HG03196 (cell line): ENCODE results near the gene EXOSC7.

Experiments
- ATAC-seq: cut with Tn5 transposase; IDR thresholded peaks from one replicate; pipeline ENCODE4 v1.9.1; 2021; ENCODE audit not compliant: unreplicated experiment

Gene EXOSC7

DNA sequence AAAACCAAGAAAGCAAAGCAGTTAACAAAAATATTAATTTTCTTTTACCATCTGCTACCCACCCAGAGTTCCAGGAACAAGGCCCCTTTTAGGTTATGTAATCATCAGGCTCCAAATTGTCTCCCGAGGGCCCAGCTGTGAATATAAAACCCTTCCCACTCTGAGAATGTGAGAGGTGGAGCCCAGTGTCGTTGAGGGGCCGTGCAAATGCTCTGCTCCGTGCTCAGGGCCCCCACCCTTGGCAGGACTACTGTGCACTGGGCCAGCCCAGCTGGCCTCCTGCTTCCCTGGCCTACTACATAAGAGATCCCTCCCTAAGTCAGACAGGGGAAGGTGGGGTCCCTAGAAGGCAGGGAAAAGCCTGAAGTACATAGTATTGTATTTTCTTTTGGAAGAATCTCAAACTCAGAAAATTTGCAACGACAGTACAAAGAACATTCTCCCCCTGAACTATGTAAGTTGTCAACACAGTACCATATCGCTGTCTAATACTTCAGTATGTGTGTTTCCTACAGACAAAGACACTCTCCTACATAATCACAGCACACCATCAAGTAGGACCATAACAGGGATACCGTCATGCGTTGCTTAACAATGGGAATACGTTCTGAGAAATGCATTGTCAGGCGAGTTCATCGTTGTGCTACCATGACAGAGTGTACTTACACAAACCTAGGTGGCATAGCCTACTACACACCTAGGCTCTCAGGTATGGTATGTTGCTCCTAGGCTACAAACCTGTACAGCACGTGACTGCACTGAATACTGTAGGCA lies 45.7 kb downstream of the EXOSC7 start:
- no peak for ATAC-seq

DNA sequence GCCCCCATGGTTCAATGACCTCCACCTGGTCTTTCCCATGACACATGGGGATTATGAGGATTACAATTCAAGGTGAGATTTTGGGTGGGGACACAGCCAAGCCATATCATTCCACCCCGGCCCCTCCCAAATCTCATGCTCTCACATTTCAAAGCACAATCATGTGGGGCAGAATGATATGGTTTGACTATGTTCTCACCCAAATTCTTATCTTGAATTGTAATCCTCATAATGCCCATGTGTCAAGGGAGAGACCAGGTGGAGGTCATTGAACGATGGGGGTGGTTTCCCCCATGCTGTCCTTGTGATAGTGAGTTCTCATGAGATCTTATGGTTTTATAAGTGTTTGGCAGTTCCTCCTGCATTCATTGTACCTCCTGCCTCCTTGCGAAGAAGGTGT lies 47.6 kb downstream of the EXOSC7 start:
- ATAC-seq = no peak

DNA sequence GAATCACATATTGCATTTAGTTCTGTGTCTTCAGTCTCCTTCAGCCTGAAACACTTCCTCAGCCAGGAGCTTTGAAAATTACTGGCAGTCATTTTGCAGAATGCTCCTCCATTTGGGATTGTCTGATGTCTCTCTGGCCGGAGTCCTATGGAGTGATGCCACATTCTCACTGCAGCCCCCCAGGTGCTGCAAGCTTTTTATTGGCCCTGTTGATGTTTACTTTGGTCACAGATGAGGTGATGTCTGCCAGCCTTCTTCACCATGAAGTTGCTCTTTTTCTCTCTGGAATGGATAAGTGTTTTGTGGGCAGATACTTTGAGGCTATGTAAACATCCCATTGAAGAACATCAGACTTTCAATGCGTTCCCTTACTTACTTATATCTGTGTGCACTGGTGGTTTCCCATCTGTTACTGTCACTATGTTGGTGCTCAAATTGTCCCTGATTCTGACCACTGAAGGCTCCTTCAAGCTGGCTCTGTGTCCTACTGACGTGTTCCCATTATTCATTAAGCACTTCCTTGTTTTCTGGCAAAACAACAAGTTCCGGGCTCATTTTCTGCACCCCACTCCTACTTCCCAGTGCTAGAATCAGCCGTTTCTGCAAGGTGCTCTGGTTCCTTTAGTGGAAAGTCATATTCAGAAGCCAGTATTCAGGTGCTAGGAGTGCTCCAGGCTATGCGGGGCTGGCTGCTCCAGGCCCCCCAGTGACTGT lies 48.7 kb downstream of the EXOSC7 start:
- no peak for ATAC-seq

DNA sequence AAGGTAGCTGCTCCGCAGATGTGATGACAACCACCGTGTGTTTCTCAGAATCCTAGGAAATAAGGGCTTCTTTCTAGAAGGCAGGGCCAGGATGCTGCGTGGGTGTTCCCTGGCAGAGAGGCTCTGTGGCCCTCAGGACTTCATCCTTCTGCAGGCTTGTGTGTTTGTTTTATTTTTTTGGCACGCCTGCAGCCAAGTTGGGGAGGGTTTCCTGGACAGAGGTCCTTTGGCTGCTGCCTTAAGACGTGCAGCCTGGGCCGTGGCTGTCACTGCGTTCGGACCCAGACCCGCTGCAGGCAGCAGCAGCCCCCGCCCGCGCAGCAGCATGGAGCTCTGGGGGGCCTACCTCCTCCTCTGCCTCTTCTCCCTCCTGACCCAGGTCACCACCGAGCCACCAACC lies 50.0 kb downstream of the EXOSC7 start, which contains the start of gene CLEC3B:
Gene CLEC3B (plus strand): TSS at position 266 of the 400 bp plus-strand sequence. CDS start 60 bp downstream, at position 326.
- no peak for ATAC-seq

DNA sequence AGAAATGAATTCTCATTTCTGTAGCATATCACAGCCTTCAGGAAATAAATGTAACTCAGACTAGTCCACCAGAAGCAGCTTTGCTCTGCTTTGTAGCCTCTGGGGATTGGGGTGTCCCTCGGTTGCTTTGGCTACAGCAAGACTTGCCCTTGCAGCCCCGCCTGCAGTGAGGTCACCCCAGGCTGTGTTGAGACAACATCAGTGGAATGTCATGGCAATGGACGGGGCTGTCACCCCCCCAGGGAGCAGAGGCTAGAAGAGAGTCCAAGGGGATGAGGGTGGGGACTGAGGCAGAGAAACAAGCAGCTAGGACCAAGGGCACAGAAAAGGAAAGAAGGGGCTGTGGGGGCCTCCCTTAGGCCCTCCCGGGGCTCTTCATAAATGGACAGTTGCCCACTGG lies 50.9 kb downstream of the EXOSC7 start:
- no peak for ATAC-seq

DNA sequence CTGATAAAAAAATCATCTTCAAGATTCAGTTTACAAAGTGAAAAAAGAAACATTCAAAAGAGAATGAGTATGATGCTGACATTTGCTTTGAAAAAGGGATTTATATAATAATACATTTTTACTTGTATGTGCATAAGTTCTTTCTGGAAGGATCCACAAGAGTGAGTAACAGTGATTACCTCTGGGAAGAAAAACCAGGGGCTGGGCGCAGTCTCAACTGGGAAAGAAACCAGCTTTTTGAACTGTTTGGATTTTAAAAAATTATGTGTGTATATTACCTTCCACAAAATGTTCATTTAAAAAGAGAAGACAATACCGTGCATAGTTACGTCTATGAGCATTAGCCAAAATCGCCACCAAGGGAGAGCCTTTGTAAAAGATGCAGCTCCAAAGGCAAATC lies 51.4 kb downstream of the EXOSC7 start:
- ATAC-seq = no peak

DNA sequence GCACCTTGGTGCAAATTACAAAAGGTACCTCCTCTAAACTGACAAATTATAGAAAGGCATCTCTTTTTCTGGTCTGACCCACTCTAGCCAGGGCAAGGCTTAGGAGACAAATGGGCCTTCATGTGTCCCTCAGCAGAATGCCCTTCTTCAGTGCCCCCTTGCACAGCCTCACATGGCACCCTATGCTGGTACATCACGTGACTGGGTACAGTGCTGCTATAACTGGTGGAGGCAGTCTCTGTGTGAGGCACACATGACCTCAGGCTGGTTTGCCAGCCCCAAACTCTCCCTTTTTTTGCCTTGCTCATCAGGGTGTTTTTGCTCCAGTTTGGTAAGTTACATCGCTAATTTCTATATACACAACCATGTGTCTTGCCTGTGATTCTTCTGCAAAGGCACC lies 53.2 kb downstream of the EXOSC7 start:
- no peak for ATAC-seq

DNA sequence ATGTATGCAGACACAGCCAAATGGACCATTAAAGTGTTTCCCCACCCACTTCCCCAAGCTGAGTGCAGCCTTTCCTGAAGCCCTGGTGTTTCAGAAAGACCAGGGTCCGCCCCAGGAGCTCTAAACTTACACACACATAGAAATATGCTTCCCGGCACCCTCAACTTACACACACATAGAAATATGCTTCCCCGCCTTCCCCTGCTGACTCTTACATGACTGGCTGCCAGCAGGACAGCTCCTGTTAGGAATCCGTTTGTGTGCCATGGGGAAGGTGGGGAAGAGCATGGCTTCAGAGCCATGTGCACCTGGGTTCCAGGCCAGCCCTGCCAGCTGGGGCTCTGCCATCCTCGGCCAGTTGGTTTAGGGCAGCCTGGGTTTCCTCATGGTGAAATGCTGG lies 53.6 kb downstream of the EXOSC7 start:
- ATAC-seq = no peak

DNA sequence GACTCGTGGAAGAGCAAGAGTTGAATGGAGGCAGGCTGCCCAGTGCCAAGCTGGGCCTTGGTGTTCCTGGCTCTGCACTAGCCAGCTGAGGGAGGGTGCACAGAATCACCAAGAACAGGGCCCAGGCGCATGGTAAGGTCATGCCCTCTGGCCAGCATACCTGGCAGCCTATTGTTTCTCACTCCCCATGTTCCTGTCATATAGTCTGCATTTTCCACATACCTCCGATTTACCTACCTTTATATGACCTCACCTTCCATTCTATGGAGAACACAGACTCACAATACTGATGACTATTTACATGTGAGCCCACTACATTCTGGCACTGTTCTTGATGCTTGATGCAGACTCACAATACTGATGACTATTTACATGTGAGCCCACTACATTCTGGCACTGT lies 55.5 kb downstream of the EXOSC7 start:
- no peak for ATAC-seq

DNA sequence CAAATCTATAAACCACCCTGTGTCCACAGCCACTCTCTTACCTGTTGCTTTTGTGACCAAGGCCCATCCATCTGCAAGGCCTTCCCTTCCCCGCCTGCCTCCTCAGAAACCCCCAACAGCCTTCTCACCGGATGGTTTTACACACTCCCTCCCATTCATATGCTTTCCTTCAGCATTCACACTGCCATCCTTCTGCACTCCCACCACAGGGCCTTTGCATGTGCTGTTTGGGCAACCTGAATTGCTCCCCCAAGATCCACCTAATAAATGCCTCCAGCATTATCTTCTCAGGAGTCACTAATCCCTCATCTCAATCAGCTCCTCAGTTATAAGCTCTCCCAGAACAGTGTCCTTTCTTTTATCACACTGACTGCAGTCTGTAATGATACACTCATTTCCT lies 56.1 kb downstream of the EXOSC7 start:
- ATAC-seq = no peak

DNA sequence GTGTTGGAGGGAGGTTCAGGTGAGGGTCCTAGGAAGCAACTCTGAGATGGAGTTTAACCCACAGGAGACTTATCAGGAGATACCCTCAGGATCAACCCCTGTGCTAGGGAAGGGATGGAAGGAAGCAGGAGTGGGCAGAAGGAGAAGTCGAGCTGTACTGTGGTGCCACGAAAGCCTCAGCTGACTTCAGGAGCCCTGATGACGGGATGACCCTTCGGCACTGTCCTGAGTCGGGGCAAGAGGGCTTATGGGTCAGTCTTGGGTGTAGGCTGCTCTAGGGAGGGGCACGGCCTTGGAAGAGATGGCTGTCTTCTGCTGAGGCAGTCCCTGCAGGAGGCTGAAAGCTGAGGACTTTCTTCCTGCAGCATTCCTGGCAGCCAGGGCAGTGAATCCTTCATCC lies 57.7 kb downstream of the EXOSC7 start:
- no peak for ATAC-seq

DNA sequence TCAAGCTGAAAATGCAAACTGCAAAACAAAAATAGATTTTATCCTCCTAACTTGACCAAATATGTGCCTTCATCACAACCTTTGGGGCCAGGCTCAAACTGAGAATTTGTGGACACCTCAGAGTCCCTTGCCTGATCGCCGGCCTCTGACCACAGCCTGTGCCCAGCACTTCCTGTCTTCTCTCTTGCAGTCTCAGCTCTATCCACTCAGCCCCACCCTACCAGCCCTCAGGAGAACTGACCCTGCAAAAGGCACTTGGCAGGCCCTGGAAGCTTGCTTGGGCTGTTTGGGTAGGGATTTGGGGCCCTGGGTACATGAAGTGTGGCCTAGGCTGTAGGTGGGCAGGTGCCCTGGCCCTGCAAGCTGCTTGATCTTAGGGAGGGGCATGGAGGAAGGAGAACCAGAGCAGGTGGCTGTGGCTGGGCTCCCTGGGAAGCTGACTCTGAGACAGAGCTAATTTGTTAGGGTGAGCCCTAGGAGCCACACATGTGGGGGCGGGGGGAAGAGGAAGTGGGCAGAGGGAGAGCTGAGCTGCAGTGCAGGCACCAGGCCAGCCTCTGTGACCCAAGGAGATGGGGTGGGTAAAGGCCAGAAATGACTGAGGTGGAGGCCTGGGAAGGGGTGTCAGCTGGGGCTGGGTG lies 58.7 kb downstream of the EXOSC7 start:
- peak; percentile 42 for ATAC-seq

DNA sequence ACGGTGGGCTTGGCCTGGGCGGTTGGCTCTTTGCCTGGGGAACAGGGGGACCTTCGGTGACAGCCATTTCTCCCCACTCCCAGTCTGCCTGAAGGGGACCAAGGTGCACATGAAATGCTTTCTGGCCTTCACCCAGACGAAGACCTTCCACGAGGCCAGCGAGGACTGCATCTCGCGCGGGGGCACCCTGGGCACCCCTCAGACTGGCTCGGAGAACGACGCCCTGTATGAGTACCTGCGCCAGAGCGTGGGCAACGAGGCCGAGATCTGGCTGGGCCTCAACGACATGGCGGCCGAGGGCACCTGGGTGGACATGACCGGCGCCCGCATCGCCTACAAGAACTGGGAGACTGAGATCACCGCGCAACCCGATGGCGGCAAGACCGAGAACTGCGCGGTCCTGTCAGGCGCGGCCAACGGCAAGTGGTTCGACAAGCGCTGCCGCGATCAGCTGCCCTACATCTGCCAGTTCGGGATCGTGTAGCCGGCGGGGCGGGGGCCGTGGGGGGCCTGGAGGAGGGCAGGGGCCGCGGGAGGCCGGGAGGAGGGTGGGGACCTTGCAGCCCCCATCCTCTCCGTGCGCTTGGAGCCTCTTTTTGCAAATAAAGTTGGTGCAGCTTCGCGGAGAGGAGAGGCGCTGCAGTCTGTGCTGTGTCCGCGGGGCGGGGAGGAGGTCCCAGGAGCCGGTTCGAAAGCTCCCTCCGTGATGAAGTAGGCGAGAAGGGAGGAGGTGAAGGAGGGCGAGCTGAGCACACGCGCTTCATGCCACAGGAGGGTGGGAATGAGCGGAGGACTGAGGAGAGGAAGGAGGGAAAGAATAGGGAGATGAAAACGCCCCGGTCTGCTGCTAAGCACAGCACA lies 59.6 kb downstream of the EXOSC7 start:
- ATAC-seq = no peak

DNA sequence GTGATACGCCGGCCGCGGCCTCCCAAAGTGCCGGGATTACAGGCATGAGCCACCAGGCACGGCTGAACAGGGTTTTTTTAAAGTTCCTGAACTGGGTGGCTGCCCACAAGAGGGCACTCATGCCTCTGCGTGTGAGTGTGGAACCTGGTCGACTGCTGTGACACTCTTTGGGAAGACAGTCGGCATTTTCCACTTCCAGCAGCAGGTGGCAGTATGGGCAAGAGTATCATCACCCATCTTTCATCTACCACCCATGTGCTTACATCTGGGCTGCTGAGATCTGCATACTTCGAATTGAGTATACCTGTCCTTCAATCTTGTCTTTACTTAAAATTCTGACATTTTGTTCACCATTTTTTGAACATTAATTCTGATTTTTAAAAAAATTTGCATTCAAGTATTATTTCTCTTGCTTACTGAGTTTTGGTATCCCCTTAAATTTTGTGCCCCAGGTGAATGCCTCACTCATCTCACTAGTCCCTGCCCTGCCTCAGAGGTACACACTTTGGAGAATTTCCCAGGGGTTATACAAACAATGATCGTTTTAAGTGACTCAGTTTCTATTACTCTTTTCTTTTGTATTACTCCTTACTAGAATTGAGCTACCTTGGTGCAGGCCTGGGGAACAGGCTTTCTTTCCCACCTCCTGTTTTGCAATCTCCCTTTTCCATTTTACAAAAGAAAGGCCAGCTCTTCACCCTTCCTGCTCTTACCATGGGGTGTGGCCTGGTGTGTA lies 61.8 kb downstream of the EXOSC7 start:
- peak; percentile 57 for ATAC-seq

DNA sequence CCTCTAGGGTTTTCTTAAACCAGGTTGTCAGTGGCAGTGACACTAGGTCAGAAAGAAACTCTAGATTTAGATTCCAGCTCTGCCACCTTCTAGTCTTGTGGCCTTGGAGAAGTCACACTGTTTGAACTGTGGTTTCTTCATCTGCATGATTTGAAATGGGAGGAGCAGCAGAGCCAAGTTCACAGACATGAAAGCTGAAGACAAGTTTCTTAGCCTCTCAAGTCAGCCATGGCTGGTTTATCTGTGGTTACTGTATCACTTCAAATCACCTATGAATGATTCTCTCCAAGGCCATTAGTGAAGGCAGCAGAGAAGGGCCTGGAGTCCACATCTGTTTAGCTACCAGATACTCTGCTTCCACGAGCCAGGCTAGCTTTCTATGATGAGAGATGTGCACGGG lies 65.6 kb downstream of the EXOSC7 start:
- no peak for ATAC-seq

DNA sequence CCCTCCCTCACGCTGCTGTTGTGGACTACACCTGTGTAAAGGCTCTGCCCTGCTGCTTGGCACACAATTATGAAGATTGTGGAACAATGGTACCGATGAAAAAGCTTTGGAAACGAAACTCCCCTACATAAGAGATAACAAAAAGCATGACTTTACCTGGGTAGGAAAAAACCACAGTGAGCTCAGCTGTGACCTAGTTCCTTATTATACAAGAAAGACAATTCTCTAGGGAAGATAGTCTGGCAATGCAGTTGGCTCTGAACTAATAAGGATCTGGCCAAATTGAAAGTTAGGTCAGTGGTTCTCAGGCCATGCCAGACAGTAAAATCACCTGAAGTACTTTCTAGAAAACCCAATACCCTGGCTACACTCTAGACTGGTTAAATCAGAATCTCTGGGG lies 66.1 kb downstream of the EXOSC7 start:
- no peak for ATAC-seq

DNA sequence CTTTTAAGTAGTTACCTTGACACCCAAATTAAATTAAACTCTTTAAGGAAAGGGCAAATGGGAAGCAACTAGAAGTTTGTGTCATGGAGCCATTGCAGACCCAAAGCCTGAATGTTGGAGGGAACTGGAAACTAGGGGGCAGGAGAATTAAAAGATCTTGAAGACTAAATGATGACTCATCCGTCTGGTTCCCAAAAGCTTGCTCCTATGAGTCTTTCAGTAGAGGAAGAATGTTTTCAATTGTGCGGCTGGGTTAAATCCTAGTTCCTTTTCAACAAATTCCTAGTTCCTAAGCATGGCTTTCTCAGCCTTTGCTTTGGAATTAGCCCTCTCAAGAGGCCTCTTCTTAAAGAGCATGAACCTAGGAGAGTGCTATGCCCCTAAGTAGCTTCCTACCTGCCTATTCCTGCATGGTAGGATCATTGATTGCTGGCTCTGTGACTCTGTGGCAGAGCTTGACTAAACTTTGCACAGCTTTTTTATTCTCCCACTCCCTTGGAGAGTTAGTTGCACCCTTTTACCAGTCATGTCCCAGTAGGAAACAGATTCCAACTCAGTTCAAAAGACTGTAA lies 67.8 kb downstream of the EXOSC7 start:
- ATAC-seq = no peak

DNA sequence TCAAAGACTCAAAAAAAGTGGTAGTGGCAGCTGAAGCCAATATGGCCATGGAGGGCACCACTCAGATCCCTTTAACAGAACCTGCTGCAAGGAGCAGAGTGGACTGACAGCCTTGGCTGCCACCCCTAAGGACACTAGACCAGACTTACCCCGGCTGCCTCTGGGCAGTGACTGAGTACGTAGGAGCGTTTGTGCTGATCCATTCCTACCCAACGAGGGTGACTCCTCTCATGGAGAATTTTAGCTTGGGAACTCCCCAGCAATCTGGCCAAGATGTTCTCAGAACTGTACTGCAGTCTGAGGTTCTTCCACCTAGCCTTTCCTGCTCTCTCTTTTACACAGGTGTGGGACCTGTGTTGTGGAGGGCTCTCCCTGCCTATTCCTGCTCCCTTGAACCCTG lies 72.2 kb downstream of the EXOSC7 start:
- no peak for ATAC-seq

DNA sequence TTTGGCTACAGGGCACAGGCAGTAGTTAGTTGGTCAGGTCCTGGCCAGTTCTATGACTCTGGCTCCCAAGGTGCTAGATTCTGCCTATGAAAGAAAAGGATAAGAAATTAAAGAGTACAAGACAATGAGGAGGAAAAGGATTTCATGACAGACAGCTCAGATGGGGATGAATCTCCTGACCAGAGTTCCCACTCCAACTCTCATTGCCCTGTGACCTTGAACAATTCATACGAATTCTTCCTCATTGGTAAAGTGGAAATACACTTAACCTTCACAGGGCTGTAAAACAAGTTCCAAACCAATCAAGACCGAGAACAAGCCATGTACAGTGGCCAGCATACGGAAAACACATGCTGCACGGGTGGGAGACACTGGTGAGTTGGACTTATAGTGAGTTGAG lies 73.8 kb downstream of the EXOSC7 start:
- no peak for ATAC-seq

DNA sequence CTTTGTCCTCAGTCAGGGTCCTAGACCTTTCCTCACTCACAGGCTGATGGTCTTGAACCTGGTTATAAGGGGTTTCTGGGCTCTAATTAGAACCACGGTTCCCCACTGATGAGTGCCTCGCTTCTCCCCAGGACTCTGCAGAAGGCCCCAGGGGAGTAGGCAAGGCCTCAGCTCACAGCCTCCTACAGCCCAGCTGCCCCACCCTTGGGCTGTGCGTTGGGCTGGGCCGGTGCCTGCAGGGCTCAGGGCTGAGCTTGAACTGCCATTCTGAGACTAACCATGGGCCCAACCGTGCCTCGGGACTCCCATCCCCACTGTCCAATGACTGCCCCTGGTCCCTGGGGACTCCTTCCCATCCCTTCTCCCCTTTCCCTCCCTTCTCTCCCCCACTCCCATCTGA lies 75.6 kb downstream of the EXOSC7 start:
- no peak for ATAC-seq
